DMS 273 (cell line): ENCODE data around the gene FXYD7.
"Not testable (repeated sequence)": the region's sequence is repeated elsewhere in the genome, so short reads cannot be mapped to it uniquely, and the experiment has no call there.

Source experiments
- DNase-seq: peaks from one replicate; lab custom pipeline; 2025; ENCODE audit not compliant: unreplicated experiment; lab: John Stamatoyannopoulos, UW

Gene FXYD7

GRCh38 chr19:35194012-35194984, 51.2 kb downstream of the FXYD7 start:
- DNase-seq, result no peak

GRCh38 chr19:35195830-35196229, 52.8 kb downstream of the FXYD7 start:
- no peak for DNase-seq

- DNase-seq, result not testable (repeated sequence)
Observed at GRCh38 chr19:35196861-35197260, 53.8 kb downstream of the FXYD7 start.

- DNase-seq, result no peak
Observed at GRCh38 chr19:35199481-35199880, 56.4 kb downstream of the FXYD7 start.

- DNase-seq, result no peak
Observed at GRCh38 chr19:35202722-35203688, 60.0 kb downstream of the FXYD7 start.
